GM19467 (cell line): ENCODE results near the gene CTNNA3.

Source experiments
- ATAC-seq: cut with Tn5 transposase; IDR thresholded peaks from one replicate; pipeline ENCODE4 v1.9.1; 2021; ENCODE audit warnings: mild to moderate bottlenecking, moderate library complexity; ENCODE audit not compliant: unreplicated experiment

CTNNA3 gene

DNA sequence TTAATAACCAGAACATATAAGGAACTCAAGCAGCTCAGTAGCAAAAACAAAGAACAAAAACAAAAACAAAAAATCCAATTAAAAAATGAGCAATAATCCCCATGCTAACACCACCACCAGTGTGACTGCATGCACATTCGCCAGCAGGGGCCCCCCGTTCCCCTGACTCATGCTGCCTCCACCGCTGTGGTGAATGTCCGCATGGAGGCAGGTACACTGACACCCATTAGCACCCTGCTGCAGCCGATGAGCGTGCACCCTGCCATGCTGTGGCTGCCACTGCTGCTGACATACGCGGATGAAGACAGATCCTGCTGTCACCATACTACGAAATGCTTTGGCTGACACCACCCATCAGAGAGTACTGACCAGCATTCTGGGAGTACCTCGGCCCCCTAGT, 1091.8 kb downstream of the CTNNA3 start:
- ATAC-seq, result no peak

DNA sequence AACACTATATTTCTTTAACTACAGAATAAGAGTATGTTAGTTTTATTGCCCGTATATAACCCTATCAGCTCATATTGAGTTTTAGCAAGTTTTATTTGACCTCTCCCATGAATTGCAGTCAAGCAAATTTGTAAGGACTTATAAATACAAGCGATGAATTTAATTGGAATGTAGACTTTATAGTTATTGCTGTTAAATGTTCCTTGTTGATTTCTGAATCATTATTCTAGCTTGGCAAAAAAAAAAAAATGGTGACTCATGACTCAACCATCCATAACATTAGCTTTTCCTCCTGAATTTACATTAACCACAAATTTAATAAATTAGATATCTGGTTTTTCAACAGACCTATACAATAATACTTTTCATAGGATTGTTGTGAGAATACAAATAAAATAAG, 1104.1 kb downstream of the CTNNA3 start:
- ATAC-seq, result no peak

DNA sequence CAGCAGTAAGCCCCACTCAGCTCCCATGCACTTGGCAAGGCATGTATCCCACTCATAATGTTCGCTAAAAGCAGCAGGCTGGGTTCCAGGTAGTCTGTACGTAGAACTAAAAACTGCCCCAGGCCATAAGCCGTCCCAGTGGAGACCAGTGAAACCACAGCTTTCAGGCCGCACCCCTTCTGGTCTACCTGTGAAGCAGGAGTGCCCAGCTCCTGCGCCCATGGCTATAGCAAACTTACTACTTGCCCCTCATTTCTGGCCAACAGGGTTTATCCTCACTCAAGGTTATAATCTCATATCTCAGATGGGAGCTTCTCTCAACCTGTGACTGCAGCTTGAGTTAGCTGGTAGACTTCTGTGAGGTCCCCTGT, 1108.3 kb downstream of the CTNNA3 start:
- no peak for ATAC-seq

- ATAC-seq, result no peak
Measured at GRCh38 chr10:66586897-66587679, 1108.9 kb downstream of the CTNNA3 start.

DNA sequence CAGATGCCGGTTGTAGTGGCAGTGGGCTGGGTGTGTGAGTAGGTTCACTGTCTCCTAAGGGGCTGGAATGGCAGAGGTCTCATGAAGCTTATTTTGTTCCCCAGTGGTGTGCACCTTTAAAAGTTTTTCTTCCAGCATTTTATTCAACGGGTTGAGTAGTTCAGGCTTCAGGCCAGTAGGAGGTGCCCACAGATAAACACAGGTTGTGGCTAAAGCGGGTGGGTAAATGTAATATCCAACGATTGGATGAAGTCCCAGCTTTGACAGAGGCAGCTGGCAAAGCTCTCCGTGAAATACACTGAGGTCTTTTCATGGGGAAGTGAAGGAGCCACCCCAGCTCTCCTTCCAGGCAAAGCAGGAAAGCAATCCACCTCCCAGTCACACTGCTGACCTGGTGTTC, 1109.9 kb downstream of the CTNNA3 start:
- no peak for ATAC-seq

DNA sequence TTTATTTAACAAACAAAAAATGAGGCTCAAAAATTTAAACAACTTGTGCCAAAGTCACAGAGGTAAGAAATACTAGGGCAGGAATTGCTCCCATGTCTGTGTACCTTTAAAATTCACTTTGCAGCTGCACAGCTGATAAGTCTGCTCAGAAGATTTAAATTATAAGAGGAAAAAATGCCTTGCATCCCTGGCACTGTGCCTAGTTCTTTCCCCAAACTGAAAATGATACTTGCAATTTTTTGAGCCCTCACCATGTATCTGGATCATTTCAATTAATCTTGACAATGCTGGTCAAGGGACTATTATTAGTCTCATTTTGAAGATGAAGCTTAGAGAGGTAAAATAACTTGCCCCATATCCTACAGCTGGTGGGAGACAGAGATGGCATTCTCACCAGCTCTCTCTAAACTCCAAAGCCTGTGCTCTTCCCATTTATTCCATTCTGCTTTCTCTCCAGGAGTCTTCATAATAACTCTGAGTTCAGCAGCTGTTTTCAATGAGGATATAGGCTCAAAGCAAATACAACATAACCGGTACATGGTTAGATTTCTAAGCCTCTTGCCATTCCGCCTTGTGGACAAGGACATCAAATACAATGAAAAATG, 1120.6 kb downstream of the CTNNA3 start:
- ATAC-seq, result no peak

GRCh38 chr10:66572700-66573099, 1123.3 kb downstream of the CTNNA3 start:
- no peak for ATAC-seq

- no peak for ATAC-seq
Measured at GRCh38 chr10:66565999-66566398, 1130.0 kb downstream of the CTNNA3 start.

DNA sequence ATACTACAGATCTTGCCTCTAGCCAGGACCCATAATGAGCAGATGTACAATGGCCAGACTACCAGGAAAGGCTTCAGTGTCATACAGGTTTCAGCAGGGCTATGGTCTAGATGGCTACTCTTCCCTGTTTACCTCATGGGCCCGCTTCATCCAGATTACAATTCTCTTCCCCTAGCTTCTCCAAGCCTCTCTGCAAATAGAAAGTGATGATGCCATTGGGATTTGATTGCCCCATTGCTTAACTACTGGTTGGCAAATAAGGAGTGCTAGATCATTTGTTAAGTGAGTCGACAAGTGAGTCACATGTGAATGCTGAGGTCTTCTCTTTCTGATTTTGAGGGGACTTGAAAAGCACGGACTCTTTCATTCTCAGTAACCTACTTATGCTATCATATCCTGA, 1131.7 kb downstream of the CTNNA3 start:
- ATAC-seq, result no peak

GRCh38 chr10:66555061-66555460, 1140.9 kb downstream of the CTNNA3 start:
- ATAC-seq, result no peak

DNA sequence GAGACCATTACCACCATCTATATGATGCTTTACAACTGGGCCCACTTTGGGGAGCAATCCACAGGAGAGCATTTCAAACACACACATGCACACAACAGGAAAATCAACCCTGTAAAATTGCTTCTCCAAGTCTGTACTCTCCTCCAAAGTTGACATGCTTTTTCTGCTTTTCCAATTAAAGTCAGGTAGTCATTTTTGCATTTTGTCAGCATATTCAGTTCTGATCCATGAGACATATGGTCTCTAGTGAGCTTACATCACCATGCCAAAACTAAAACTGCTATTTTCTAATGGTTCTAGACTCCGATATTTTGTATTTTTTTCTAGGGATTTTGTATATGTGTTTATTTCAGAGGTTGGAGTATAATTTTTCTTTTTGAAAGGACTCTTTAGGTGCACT, 1143.7 kb downstream of the CTNNA3 start:
- no peak for ATAC-seq

- no peak for ATAC-seq
Measured at GRCh38 chr10:66550351-66550750, 1145.6 kb downstream of the CTNNA3 start.

DNA sequence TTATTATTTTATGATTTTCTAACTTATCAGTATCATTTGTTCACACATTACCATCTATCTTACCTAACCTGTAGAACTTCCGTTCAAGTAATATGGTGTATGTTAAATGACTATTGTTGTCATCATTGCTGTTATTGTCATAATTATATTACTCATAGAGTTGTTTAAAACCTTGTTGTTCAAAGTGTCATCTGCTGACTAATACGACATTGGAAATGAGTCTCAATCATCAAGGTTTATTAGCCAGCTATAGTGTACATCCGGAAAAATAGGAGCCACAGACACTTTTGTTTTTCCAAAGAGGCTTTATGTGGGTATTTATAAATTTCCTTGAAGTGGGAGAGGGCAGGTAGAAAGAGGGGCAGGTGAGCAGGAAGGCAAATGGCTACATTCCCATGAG, 1157.1 kb downstream of the CTNNA3 start:
- ATAC-seq, result no peak

DNA sequence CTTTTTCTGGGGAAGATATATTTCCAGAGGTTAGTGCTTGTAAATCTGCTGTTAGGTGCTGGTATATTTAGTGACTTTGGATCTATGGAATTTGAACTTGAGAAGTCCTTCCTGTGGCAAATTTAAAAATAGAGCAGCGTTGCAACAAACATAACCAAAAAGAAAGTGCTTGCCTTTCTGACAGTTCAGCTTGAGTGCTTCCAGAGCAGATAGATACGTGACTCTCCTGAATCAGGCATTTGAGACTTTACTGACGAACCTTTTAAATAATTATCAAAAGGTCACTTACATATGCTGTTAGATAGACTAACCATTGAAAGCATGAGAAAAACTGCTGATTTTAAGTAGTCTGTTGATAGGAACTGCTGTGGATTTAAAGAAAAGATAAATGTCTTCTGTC, 1157.6 kb downstream of the CTNNA3 start:
- no peak for ATAC-seq

- no peak for ATAC-seq
Measured at GRCh38 chr10:66537186-66537585, 1158.8 kb downstream of the CTNNA3 start.

DNA sequence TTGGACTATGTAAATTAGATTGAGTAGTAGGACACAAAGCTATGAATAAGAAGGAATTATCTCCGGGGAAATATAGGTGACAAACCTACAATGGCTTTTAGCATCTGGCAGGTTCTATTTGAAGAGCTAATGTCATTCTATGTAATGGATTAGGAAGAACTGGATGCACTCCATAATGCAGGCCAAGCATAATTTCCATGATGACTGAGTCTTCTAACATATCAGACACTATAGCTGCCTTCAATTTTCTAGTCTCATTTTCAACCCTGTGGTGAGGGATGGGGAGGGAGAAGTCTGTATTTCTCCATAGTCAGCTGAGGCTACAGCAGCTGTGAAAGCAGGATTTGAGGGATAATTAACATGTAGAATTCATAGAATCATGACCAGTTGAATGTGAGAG, 1160.6 kb downstream of the CTNNA3 start:
- ATAC-seq, result no peak

DNA sequence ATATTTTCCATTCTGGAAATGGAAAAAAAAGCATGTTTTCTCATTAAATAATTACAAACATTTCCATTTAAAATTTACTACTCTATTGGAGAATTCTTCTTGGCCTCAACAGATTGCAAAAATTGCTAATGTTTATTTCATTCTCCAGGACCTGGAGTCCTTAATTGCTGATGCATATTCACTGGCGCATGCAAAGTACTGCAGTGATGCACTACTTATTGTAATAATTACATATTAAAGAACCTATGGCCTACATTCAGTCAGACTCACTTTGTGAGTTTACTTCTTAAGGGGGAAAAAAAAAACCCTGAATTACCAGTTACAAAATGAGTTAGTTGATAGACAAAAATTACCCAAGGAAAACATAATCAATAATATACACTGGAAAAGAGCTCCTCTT, 1161.1 kb downstream of the CTNNA3 start:
- ATAC-seq, result no peak

DNA sequence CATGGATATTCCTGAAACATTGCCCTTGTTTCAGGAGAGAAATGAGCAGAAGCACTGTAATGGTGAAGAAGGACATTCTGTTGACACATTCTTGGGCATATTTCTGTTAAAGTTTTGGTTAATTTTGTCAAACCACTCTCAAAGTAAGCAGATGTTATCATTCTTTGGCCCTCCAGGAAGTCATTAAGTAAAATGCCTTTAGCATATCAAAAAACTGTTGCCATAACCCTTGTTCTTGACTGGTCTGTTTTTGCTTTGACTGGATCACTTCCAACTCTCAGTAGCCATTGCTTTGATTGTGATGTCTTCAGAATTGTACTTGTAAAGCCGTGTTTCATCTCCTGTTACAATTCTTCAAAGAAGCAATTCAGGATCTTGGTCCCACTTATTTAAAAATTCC, 1174.5 kb downstream of the CTNNA3 start:
- ATAC-seq, result no peak

GRCh38 chr10:66519616-66520015, 1176.4 kb downstream of the CTNNA3 start:
- ATAC-seq, result no peak

DNA sequence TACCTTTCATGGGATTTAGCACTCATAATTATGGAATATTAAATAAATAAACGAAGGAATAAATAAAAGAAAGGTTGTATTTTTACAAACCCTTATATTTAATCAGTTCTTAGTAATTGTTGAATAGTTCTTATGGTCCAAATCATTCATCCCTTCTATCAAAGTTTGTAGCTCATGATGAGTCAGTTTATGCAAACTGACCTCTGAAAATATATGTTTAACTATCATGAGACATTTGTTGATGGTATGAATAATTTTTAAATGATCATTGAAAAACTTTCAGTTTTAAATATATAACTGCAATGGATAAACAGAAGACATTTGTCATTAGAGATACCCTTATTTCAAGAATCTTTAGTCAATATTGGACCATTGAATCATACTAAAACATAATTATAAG, 1181.3 kb downstream of the CTNNA3 start:
- no peak for ATAC-seq

DNA sequence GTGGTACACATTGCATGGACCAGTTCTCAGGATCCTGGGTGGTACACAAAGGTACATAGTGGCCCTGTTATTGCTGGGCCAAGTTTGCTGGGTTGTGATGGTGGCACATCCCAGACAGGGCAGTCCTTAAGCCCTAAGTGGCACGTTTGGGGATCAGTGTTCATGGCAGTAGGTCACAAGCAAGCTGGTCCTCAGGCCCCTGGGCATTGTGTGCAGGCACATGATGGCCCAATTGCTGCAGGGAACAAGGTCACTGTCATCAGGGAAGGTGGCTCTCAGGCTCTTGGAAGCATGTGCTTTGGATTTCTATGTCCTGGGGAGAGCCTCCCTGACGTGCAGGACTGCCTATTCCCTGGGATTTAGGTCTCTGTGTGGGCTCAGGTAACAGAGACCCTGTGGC, 1182.5 kb downstream of the CTNNA3 start:
- no peak for ATAC-seq

GRCh38 chr10:66505003-66505657, 1190.9 kb downstream of the CTNNA3 start:
- ATAC-seq, result no peak
